Nephron progenitor cell (in vitro differentiated cells): ENCODE data around the gene PITPNC1.

Experiments
- DNase-seq: peaks from one replicate; pipeline ENCODE4 v3.0.0; 2021
- H3K27ac Mint-ChIP-seq: 2 replicates; pipeline ENCODE4 v1.8.0; 2021; ENCODE audit warnings: mild to moderate bottlenecking, moderate library complexity, mixed read lengths
- H3K27me3 Mint-ChIP-seq: 2 replicates; pipeline ENCODE4 v1.8.0; 2021; ENCODE audit warnings: mild to moderate bottlenecking, low read depth, mixed read lengths; ENCODE audit not compliant: poor library complexity
- H3K36me3 Mint-ChIP-seq: 2 replicates; pipeline ENCODE4 v1.8.0; 2021; ENCODE audit warnings: low read depth, mixed read lengths
- H3K4me1 Mint-ChIP-seq: 2 replicates; pipeline ENCODE4 v1.8.0; 2021; ENCODE audit warnings: mixed read lengths
- H3K4me3 Mint-ChIP-seq: 2 replicates; pipeline ENCODE4 v1.8.0; 2021; ENCODE audit warnings: mild to moderate bottlenecking, moderate library complexity, mixed read lengths
- H3K9me3 Mint-ChIP-seq: 2 replicates; pipeline ENCODE4 v1.8.0; 2021; ENCODE audit warnings: mild to moderate bottlenecking, moderate library complexity, mixed read lengths
- TF ChIP-seq, protein P1 (sequence below): fragments of 200-600 bp; sonication (generic); IDR thresholded peaks from 2 replicates; pipeline ENCODE4 v1.5.0; 2021; ENCODE audit warnings: antibody characterized with exemption

Gene PITPNC1

DNA sequence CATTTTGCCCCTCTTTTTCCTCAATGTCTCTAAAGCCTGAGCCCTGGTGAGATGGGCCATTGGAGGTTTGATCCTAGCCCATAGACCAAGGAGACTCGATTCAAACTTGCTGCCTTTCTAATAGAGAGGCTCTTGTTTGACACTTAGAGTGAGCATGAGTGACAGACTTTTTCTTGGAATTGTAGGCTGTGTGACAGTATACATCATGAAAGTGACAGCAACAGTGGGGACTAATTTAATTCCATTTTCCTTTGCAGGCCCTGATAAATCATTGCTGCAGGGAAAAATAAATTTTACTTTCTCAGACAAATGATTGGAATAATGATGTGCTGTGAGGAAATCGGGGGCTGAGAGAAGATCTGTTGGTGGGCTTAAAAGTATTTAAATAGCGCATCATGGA is 171.6 kb downstream of the PITPNC1 start:
- Mint-ChIP-seq H3K27me3 (peaks cover 2% of the 10 kb centered on the region), H3K9me3 (no peaks in the 10 kb centered on the region), H3K4me3 (no peak overlapping the region), H3K36me3 (no peaks in the 10 kb centered on the region), H3K27ac (no peak overlapping the region), H3K4me1 (peaks cover 26% of the 10 kb centered on the region)
- DNase-seq, result no peak
- TF ChIP-seq, protein P1, sequence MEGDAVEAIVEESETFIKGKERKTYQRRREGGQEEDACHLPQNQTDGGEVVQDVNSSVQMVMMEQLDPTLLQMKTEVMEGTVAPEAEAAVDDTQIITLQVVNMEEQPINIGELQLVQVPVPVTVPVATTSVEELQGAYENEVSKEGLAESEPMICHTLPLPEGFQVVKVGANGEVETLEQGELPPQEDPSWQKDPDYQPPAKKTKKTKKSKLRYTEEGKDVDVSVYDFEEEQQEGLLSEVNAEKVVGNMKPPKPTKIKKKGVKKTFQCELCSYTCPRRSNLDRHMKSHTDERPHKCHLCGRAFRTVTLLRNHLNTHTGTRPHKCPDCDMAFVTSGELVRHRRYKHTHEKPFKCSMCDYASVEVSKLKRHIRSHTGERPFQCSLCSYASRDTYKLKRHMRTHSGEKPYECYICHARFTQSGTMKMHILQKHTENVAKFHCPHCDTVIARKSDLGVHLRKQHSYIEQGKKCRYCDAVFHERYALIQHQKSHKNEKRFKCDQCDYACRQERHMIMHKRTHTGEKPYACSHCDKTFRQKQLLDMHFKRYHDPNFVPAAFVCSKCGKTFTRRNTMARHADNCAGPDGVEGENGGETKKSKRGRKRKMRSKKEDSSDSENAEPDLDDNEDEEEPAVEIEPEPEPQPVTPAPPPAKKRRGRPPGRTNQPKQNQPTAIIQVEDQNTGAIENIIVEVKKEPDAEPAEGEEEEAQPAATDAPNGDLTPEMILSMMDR, result no peak

DNA sequence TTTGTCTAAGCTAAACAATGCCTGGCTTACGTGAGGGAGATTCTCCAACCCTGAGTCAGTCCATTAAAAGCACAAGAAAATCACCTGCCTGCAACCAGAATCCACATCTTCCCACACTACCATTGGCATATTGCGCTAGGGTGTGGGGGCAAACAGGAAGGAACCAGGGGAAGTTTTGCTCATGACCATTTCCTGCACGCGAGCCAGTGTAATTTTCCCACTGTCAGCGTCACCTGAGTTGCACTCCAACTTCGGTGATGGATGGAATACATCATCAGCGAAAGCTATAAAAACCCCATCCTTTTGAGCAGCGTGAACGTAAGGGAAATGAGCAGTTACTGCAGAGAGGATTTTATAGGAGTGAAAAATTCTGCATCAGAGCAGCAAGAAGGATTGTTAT is 172.7 kb downstream of the PITPNC1 start:
- Mint-ChIP-seq H3K4me1 (peaks cover 26% of the 10 kb centered on the region), H3K4me3 (no peak overlapping the region), H3K27ac (no peak overlapping the region), H3K9me3 (no peaks in the 10 kb centered on the region), H3K36me3 (no peaks in the 10 kb centered on the region), H3K27me3 (peaks cover 5% of the 10 kb centered on the region)
- DNase-seq, result no peak
- TF ChIP-seq, protein P1, result no peak

DNA sequence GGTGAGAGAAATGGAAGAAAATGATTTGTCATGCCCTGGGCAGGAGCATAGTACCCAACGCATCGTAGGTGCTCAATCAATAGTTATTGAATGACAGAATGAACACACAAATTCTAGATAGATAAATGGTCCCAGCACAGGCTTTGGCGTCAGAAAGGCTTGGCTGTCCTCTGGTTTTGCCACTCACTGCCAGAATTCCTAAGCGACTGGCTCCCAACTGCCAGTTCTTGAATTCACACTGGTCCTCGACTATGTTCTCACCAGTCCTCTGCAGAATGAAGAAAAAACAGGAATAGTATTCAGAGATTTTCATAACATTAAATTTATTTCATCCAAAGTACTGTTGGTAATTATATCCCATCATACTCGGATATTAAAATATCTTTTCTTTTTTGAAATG is 177.6 kb downstream of the PITPNC1 start:
- no peak for DNase-seq
- peaks cover 8% of the 10 kb centered on the region for H3K27me3 Mint-ChIP-seq
- H3K4me3 Mint-ChIP-seq, result no peak overlapping the region
- TF ChIP-seq, protein P1, result no peak
- H3K9me3 Mint-ChIP-seq, result peaks cover 6% of the 10 kb centered on the region
- peaks cover 23% of the 10 kb centered on the region for H3K4me1 Mint-ChIP-seq
- H3K36me3 Mint-ChIP-seq, result peaks cover 18% of the 10 kb centered on the region
- H3K27ac Mint-ChIP-seq, result no peak overlapping the region

DNA sequence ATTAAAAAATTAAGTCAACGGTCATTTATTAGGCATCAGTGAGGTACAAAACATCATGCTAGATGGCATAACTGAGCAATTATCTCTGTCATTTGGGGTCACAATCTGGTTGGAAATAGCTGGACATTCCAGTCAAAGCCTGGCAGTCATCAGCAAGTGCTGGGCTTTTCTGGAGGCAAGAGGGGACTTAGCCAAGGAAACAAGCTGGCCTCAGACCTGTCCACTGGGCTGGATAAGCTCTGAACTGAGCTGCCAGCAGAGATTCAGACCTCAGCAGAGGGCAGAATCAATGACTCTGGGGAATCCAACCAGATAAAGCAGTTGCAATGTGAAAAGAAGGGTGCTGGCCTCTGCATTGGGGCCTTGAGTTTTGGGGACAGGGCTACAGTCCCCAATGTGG is 178.8 kb downstream of the PITPNC1 start:
- Mint-ChIP-seq H3K4me1 (peaks cover 14% of the 10 kb centered on the region), H3K27ac (no peak overlapping the region), H3K27me3 (peaks cover 5% of the 10 kb centered on the region), H3K36me3 (peaks cover 18% of the 10 kb centered on the region), H3K9me3 (peaks cover 6% of the 10 kb centered on the region), H3K4me3 (no peak overlapping the region)
- no peak for DNase-seq
- TF ChIP-seq, protein P1, result no peak

DNA sequence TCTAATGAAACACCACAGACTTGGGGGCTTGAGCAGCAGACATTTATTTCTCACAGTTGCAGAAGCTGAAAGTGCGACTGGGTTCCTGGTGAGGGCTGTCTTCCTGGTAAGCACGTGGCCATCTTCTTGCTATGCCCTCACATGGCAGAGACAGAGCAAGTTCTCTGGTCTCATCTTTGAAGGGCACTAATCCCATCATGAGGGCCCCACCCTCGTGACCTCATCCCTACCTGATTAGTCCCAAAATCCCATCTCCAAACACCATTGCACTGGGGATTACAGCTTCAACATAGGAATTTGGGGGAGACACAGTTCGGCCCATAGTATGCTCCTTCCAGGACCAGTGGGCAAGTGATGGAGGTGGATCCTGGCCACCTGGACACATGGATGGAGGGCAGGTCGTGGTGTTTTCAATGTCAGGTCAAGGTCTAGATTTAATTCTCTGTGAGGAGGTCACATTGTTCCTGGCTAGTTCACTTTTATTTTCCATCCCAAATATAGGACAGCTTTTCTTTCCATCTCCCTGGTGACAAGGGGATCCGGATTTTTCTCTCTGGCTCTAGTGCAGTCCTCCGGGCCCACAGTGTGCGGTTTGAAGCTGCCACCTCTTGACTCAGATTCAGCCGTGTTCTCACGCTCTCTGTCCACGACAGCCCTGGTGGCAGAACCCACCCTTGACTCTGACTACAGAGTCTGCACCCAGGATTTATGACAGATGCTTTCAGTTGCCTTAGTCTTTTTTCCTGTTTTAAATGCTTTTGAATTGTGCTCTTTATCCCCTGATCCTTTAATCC is 180.2 kb downstream of the PITPNC1 start:
- Mint-ChIP-seq H3K27me3 (peaks cover 5% of the 10 kb centered on the region), H3K4me1 (peaks cover 12% of the 10 kb centered on the region), H3K36me3 (peaks cover 18% of the 10 kb centered on the region), H3K9me3 (peaks cover 6% of the 10 kb centered on the region), H3K4me3 (no peak overlapping the region), H3K27ac (no peak overlapping the region)
- TF ChIP-seq, protein P1, result no peak
- no peak for DNase-seq

DNA sequence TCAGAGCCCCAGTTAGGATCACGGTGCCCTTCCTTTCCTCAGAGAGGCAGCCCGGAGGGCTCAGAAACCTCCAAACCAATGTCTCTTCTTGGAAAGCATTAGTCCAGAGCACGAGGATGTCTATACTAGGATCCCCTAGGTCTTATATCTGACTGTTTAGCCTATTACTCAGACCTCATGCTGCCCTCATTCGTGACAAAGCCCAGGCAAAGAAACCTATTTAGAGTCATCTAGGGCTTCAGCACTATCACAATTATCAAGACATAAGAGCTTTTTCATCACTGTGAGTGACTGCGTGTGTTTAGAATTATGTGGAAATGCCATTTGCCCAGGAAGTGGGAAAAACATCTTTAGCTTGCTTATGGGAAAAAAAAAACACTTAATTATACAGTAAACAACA is 180.8 kb downstream of the PITPNC1 start:
- no peak for DNase-seq
- Mint-ChIP-seq H3K4me3 (no peak overlapping the region), H3K9me3 (peaks cover 6% of the 10 kb centered on the region)

More for the DNA sequence above, 180.8 kb downstream of the PITPNC1 start:
- peaks cover 18% of the 10 kb centered on the region for H3K36me3 Mint-ChIP-seq
- H3K4me1 Mint-ChIP-seq, result peaks cover 12% of the 10 kb centered on the region
- TF ChIP-seq, protein P1, result no peak
- H3K27me3 Mint-ChIP-seq, result peaks cover 5% of the 10 kb centered on the region
- no peak overlapping the region for H3K27ac Mint-ChIP-seq
